Activated CD8-positive, alpha-beta memory T cell treated with anti-CD3 and anti-CD28 coated beads for 1 hour (primary cell): ENCODE measurements around the gene DAPK2.

ENCODE experiments used
- DNase-seq, 2 donors: peaks; one replicate each; pipeline ENCODE4 v3.0.0-alpha.2; 2020; ENCODE audit warnings: low read depth in 1 of 2; ENCODE audit errors: extremely low read depth in 1 of 2

DAPK2 gene

DNA sequence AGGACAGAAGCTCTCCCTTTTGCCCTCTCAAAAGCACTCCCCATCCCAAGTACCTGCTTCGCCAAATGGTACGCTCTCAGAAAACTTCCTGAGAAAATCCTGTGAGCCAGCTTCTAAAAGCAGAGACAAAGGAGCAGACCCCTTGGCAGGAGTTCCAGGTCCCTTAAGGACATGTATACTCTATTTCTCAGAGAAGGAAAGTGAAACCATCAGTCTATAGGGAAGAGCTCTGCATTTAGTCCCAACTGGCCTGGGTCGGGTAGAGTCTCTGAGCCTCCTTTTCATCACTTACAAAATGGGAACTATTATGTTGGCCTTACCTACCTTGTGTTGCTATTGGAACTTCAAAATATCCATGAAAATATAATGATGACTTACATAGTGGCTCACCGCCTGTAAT lies 19.7 kb downstream of the DAPK2 start:
- DNase-seq, result no peak

DNA sequence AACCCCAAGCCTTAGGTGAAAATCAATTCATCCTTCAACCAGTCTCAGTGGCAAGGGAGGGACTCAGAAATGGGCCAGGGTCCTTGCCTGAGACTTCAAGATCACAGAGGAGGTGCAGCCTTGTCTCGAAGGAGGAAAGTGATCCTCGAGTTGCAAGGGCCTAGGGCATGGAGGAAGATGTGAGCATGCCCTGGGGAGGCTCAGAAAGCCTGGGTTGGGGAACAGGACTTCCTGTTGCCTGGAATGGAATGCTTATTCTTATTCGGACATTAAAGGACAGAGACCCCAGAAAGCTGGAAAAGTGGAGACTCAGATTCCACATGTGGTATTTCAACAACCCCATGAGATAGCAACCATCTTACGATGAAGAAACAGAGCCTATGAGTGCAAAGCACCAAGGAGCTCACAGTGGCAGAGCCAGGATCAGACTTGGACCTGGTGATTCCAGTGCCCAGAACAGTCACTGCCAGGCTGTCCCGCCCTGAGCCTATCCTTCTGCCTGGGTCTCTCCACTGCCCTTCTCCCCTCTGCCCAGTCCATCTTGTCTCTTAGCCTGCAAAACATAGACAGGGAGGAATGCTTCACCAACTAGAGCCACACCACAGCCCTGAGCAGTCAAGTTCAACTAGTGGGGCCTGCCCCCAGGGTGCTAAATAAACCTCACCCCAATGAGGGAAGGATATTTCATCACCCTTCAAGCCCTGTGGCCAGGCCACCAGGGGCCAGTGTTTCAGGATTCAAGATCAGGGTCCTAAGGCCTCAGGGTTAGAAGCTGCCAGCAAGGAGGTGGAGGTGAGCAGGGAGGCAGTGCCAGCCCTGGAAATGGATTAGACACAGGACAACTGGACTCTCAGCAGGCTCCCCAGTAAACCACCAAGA lies 21.9 kb downstream of the DAPK2 start:
- no peak for DNase-seq

DNA sequence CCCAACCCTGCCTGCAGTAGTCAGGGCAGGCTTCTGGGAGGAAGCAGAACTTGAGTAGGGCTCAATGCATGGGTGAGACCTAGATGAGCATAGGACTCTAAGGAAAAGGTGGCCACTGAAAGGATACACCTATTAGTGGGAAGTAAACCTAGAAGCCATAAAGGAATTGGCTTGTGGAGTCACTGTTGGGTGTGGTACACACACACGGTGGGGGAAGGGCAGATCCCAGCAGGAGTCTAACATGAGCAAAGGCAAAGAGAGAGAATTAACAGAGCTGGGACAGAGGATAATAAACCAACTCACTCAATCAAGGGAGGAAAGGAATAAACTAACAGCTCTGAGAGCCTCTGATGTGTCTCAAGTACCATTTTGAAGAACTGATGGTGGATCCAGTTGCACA lies 23.1 kb downstream of the DAPK2 start:
- no peak for DNase-seq

DNA sequence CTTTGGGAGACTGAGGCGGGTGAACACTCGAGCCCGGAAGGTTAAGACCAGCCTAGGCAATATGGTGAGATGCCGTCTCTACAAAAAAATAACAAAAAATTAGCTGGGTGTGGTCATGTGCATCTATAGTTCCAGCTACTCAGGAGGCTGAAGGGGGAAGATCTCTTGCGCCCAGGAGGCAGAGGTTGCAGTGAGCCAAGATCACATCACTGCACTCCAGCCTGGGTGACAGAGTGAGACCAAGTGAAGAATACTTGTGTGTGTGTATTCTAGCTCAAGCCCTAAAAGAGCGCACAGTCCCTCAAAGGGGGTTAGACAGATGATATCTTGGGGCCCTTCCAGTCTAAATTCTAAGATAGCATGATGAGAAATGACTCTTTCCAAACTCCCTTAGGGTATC lies 23.7 kb downstream of the DAPK2 start:
- no peak for DNase-seq

DNA sequence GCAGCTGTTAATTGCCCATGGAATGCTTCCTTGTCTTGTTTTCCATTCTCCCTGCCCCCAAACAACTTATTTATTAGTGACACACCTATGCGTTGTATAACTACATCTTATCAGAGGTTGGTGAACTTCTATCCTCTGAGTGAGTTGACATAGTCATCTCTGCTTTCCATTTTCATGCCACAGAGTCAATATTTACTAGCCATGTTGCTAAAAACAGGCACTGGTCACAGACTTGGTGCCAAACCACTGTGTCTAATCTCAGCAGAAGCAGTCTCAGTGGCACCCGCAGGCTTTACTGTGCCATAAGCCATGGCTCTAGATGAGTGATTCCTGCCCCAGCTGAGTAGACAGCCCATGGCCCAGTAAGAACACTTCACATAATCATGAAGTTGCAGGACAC lies 26.5 kb downstream of the DAPK2 start:
- no peak for DNase-seq

DNA sequence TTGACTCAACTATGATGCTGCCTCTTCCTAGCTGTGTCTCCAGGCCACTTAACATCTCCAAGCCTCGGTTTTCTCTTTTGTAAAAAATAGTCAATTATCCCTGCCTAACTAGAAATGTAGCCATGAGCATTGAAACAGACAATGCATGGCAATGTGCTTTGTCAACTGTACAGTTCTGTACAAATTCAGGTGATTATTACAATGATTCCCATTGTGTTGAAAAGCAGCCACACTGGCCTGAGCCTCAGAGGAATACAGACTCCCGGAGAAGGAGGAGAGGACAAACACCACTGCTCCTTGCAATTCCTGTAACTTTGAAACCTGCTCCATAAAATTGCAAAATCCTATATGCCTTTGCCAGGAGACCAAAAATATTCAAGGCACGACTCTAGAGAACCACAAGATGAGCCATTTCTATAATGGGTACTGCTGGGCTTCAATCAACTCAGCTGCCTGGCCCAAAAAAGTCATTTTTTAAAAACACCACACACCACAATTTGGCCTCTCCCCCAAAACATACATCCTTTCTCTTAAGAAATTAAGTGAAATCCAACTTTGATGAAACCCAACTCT lies 28.6 kb downstream of the DAPK2 start:
- DNase-seq, result no peak

DNA sequence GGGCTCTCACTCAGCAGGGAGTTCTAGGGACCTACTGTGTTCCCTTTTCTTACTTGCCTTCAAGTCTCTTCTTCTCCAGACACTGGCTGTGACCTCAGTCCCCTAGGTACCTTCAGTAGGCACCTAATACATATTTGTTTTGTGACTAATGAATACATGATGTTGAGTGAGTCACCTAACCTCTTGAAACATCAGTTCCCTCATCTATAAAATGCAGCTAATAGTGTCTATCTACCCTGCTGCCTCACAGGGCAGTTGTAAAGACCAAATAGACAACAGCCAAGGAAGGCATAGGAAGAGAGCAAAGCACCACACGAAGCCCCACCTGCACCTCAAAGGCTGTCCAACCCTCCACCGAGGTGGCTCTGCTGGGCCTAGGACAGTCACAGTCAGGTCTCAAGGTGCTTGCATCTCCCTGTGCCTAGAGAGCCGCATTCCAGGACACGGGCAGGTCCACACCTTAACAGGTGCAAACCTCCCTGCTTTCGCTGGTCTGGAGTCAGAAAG lies 29.1 kb downstream of the DAPK2 start:
- DNase-seq, result no peak

DNA sequence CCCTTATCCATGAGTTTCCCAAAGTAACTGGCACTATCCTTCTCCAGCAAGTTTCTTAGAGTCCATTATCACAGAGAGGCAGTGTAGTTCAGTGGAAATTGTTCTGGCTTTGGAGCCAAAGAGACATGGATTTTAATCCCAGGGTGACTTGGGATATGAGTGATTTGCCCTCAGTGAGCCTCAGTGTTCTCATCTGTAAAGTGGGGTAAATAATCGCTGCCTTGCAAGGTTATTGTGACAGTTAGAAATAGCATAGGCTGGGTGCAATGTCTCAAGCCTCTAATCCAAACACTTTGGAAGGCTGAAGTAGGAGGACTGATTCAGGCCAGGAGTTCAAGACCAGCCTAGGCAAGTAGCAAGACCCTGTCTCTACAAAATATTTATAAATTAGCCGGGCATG lies 30.0 kb downstream of the DAPK2 start:
- no peak for DNase-seq

DNA sequence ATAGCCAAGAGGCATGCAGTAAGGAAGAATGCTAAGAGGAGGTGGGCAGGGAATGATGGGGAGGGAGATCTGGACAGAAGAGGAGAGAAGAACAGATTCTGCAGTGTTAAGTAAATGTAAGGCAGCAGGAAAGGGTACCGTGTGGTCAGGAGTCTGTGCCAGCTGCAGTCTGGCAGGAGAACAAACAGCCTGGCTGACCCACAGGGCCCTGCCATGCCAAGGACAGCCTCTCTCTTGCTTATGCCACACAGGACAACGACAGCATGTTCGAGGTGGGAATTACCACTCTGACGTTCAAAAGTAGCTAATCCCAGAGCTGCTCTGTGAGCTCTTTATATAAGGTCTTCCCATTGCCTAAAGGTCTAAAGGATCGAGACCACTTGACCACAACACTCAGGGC lies 31.3 kb downstream of the DAPK2 start:
- DNase-seq, result no peak

DNA sequence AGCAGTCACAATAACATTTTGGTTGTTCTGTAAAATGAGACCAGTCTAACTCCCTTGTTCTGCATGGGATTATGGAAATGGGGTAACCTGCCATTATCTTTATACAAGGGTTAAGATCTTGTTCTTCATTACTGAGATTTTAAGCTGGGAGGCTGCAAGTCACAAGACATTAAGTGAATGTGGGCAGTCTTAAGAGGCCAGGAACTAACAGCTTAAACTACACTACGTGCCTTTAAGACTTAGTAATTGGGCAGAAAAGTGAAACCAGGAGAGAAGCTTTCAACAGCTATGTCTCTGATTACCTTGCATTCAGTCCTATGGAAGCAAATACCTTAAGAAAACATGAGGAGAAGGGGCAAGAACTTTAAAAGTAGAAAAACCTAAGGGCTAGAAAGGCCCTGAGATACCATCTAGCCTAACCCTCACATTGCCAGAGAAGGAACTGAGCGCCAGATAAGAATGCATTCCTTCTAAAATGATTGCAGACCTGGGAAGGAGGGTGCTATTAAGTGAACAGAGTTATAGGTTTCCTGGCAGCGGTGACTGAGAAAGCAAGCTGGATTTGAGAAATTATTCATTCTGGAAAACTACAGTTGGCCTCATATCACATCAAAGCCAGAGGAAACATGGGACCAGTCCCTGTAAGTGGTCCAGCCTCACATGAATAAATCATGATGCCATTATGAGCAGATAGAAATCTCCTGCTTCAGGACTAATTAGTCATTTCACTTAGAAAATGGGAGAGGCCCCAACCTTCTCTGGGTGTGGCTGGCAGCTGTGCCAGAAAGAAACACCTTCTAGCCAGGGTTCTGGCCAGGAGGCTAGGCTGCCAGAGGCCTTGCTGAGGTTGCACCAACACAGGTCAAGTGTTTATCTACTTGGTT lies 32.9 kb downstream of the DAPK2 start:
- no peak for DNase-seq

DNA sequence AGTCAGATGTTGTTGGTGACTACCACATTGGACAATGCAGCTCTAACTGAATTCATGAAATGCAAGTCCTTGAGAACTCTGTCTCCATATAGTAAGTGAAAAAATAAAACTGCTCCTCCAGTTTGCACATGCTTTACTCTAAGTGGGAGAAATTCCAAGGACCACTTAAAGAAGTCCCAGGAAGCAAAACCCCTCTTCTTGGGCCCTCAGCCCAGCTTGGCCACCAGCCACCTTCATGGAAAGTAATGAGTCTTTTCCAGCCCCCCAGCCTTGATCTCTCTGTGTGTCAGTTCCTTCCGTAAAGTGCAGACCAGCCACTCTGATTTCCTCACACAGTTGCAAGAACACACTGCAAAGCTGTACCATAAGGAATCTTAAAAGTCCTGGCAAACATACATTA lies 34.5 kb downstream of the DAPK2 start:
- DNase-seq, result no peak

DNA sequence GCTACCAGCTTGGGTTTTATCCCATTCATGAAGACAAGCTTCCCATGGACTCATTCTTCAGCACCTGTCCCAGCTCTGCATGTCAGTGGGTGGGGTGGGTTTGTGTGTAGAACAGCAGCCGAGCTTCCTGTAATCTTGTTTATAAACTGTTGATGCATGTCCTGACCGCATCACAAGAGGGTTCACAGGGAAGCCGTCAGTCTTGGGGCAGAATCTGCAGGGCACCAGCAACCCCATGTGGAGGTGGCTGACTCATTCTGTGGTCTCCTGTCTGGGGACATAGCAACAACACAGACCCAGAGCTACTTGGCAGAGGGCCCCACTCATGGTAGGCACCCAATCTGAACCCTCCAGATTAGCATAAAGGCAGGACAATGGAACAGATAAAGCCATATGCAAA lies 35.6 kb downstream of the DAPK2 start:
- peak; percentile 67 to 81 for DNase-seq

DNA sequence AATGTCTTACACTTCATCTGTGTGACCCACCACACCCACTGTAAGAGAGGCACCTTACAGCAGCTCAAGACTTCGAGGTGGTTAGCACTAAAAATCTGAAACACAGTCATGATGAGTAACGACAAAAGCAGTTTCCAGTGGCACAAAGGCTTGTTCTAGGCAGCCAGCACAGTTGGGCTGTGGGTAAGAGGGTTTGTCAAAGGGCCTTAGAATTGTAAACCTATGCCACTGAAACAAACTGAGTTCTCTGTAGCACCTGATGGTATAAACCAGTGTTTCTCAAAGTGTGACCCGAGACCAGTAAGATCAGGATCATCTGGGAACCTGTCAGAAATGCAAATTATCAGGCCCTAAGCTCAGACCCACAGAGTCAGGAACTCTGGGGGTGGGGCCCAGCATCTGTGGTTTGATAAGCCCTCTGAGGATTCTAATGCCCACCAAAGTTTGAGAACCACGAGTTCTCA lies 36.5 kb downstream of the DAPK2 start:
- peak; percentile 14 to 21 for DNase-seq

DNA sequence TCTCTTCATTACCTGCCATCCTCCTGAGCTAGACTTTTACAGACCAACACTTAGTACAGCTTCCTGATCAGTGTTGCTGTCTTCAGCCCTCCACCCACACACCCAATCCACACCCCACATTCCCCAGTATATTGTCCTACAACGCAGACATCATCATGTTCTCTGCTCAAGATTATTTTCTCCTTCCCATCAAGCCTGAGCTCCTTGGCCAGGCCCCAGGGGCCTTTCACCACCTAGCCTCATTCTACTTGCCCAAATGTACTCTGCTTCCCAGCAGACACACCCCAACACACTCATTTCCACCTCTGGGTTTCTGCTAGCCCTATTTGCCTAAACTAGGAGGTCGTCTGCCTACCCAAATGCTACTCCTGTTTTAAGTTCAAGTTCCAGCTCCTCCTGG lies 37.0 kb downstream of the DAPK2 start:
- DNase-seq, result no peak

DNA sequence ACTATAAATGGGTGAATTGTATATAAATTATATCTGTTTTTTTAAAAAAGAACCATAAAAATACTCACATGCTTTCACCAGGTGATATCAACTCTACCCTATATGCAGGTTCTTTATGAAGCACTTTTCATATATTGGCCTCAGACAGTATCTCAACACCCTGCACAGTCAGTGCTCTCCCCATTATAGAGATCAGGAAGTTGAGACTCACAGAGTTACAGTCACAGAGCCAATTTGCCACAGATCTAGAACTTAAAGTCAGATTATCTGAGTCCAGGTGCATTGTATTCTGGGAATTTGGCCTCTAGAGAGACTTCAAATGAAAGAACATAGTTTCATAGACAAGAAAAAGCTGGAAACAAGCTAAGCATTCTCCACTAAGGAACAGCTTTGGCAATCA lies 38.1 kb downstream of the DAPK2 start:
- DNase-seq, result no peak

DNA sequence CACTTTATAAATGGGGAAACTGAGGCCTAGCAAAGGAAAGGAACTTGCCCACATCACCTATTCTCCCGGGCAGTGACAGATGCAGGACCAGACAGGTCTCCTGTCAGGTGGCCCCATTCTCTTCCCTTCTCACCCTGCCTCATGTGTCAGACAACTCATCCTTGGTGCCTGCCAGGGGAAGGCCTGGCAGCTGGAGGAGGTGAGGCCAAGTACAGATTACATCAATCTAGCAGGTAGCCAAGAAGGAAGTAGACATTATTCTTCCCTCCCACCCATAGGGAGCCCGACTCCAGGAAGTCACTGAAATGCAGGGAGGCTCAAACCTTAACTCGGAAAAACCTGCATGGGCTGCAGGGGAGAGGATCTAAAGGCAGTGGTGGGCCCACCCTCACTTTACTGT lies 39.6 kb downstream of the DAPK2 start:
- no peak for DNase-seq

DNA sequence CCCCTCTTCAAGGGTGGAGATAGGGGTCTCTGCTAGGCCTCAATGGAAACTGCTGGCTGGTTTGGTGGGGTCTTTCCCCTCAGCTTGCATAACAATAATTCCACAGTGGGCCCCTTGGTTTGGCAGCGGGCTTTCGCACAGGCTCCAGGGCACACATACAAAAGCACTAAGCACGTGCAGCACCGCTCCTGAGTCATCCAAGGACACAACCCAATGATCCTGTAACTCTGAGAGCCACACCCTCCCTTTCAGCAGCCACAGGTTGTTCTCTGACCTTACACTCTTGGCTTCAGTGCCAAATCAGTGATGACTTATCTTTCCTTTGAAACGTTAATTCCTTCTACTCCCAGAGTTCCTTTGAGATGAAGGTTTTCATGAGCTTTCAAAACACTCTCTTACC lies 41.7 kb downstream of the DAPK2 start:
- no peak for DNase-seq

DNA sequence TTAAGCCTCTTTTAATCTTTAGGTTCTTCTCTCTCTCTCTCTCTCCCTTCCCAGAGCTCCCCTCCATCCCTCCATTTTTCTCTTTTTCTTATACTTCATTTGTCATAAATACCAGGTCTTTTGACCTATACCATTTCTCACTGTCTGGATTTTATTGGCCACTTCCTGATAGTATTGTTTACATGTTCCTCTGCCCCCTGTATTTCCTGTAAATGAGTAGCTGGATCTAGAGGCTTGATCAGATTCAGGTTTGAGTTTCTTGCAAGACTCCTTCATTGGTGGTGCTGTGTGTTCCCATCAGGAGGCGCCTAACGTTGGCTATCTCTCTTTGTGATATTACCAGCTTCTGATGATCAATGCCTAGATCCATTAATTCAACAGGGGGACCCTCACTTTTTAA lies 42.2 kb downstream of the DAPK2 start:
- DNase-seq, result no peak

DNA sequence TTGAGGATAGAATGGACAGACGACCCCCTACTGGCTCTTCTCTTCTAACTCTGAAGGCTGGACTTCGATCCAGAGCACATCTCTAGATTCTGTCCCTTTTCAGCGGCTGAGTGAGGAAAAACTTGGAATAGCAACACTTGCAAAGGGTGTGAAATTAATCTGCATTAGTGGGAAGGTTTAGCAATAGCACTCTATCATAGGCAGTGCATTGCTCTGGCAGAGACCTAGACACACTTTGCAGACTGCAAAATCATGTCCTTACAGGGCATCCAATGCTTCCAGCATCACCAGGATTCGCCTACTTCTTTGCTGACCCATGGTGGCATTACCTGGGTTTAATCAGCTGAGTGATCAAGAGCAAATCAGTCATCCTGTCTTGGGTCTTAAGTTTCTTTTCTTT lies 43.1 kb downstream of the DAPK2 start:
- DNase-seq, result no peak

DNA sequence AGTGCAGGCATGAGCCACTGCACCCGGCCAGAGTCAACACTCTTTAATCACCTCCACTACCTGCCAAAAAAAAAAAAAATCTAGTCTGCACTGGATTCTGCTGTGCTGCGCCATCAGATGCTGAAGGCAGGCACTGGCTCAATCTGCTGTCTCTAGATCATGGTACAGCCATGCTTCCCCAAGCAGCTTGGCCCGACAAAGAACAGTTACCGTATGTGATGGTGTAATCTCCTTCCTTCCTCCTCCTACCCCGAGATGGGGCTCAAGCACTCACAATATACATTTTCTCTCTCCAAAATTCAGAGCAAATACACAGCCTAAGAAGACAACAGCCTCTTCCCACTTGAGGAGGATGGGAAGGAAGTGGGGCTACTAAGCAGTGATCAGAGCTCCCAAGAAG lies 45.1 kb downstream of the DAPK2 start:
- DNase-seq, result no peak

DNA sequence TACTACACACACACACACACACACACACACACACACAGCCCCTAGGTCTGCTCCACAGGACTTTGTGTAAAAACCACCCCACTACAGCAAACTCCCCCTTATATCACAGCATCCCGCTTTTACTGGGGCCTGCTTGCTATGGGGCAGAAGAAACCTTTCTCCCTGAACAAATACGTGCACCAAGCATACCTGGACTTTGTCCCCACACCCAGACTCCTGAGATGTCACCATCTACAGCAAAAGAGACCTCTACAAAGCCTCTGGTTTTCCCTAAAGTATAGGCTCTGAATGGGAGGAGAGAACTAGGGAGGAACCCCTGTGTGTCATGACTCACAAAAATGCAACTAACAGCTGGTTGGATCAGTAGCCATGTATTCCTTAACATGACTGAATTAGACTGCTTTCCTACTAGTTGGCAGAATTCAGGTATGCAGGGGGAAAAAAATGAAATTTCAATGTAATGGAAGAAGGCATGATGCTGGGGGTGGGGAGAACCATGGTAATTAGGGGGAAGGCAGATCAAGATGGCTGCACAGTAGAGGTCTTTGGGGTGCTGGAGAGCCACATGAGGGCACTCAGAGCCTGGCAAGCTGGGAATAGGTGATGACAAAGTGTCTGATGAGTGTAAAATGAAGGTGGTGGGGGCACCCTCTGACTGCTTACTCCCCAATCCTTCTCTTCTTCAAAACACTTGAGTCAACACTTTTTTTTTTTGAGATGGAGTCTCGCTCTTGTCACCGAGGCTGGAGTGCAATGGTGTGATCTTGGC lies 45.9 kb downstream of the DAPK2 start:
- DNase-seq, result no peak
